Measurements from ENCODE around the gene DHX8. TPM values are rescaled to one million over a fixed set of nuclear protein-coding genes. Genes with fewer than 3 reads are reported as not detected.
A peak's percentile ranks its signal among the peaks of the same experiment; 100 is the strongest.

DHX8 gene
- total and polyA plus RNA-seq, 10 of the 15 experiments (the other 5 are each of a cell fraction or from before 2014, with no cell fraction given), result 27.6 to 50.4 (median 35.7) TPM

DNA sequence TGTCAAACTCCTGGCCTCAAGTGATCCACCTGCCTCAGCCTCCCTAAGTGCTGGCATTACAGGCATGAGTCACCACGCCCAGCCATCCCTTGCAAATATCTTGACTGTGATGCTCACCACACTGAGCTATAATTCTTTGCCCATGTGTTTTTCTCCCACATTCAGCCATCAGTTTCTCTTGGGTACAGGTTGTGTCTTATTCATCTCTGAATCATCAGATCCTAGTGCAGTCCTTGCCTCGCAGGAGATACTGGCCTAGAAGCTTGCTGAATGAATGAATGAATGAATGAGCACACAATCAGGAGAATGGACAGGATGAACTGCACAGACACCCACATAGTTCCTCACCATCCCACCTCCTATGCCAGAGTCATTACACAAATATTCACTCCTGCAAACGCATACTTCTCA lies 86.7 kb downstream of the DHX8 start:
- ChIA-PET CTCF (interaction anchor here (0.7 to 1.5 kb wide), 3 partner anchors 51 to 103 kb away, joined by 3 to 7 read pairs (median 4); partner anchors contain the start of gene DHX8), SMC1A (ENCODE audit: uncharacterized antibody, unreplicated experiment) (interaction anchor here (0.8 to 1.2 kb wide), 4 partner anchors 23 to 121 kb away, joined by 3 to 5 read pairs (median 3); no protein-coding TSS in a partner anchor), RAD21 (ENCODE audit: unreplicated experiment) (interaction anchor here (0.8 kb wide), 1 partner anchor 103 kb away, joined by 3 read pairs; no protein-coding TSS in a partner anchor), POLR2A (interaction anchor here (0.5 to 1.1 kb wide), 3 partner anchors 24 to 198 kb away, joined by 3 read pairs; partner anchors contain the start of gene ETV4)
- no peak overlapping the region for H3K9ac ChIP-seq (ENCODE audit: control insufficient read depth, insufficient read depth, low read length)
- H3K4me1 ChIP-seq (ENCODE audit: control insufficient read depth, insufficient read depth, low read length), result no peaks in the 10 kb centered on the region; the same call in 1 of the 2 replicates
- TF ChIP-seq GABPA (IDR thresholded peaks at IDR 0.05; ENCODE audit: low read depth) (no peak), ZNF24 (IDR thresholded peaks at IDR 0.05) (peak; percentile 48; the same call in 1 of the 2 replicates)
- H4K20me1 ChIP-seq (ENCODE audit: control insufficient read depth, insufficient read depth), result no peaks in the 10 kb centered on the region; the same call in 1 of the 2 replicates
- no peak overlapping the region for H3K27ac ChIP-seq (ENCODE audit: control insufficient read depth, insufficient read depth)
- in situ Hi-C loops (cut with MboI) (no loop called here), intact Hi-C loops (cut with micrococcal nuclease; ENCODE audit: unreplicated experiment) (no loop called here)
- 44% methylated on average over 3 of the region's 3 CpGs for WGBS (ENCODE audit: insufficient coverage, insufficient replicate concordance, low lambda C conversion rate, missing lambda C conversion rate)
- H3K4me2 ChIP-seq (ENCODE audit: control insufficient read depth, insufficient read depth), result no peak overlapping the region
- no peaks in the 10 kb centered on the region for H3K36me3 ChIP-seq (ENCODE audit: control insufficient read depth in 2 of 2, insufficient read depth in 2 of 2, low read length in 1 of 2)
- no peaks in the 10 kb centered on the region for H3K27me3 ChIP-seq (replicated peaks in 1 of 2; ENCODE audit: control insufficient read depth in 2 of 2, insufficient read depth in 2 of 2, low read length in 1 of 2)
- ATAC-seq, result no peak
- no peak overlapping the region for H3K4me3 ChIP-seq
- BruUV-seq (replicated peaks), result no TSS peak
- no peak for DNase-seq (ENCODE audit: low read depth, low spot score)
- H3K79me2 ChIP-seq (ENCODE audit: control insufficient read depth, insufficient read depth, low read length), result no peaks in the 10 kb centered on the region
- H3K9me3 ChIP-seq (replicated peaks; ENCODE audit: control insufficient read depth, insufficient read depth, low read length), result no peaks in the 10 kb centered on the region
- no peak overlapping the region for H2AFZ ChIP-seq (ENCODE audit: control insufficient read depth, low read depth, low read length)
- FAIRE-seq, result no peak

DNA sequence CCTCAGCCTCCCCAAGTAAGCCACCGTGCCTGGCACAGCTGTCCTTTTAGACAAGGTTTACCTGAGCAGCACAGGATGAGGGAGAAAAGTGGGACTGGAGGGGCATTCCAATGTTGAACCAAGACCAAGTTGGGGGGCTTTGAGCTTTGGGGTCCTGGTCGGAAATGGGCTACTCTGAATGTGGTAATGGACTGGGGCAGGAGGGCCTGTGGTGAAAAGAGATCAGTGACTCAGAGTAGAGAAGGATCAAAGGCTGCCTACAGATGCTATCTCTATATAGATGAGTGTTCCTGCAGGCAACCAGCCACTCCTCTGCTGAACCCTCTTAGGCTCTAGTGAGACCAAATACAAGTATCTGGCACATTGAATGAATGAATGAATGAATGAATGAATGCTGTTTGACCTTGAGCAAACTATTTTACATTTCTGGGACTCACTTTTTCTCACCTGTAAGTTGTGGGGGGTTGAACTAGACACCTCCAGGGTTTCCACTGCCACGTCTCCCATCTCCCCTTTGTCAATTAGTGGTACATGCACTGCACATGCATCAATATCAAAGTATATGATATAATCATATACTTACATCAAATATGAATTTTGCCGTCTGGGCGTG lies 88.7 kb downstream of the DHX8 start:
- TF ChIP-seq NFYA (IDR thresholded peaks at IDR 0.05; ENCODE audit: borderline replicate concordance, low read depth, low read length), result no peak
- TF ChIP-seq ZNF24 (IDR thresholded peaks at IDR 0.05), result peak; percentile 93
- RAD21 ChIA-PET (ENCODE audit: unreplicated experiment), result interaction anchor here (1.0 to 8.6 kb wide), 7 partner anchors 26 to 187 kb away, joined by 4 to 334 read pairs (median 20); partner anchors contain the start of genes DHX8 and ETV4
- no TSS peak for BruUV-seq (replicated peaks)

More for the DNA sequence above, 88.7 kb downstream of the DHX8 start:
- FAIRE-seq (no peak), DNase-seq (ENCODE audit: low read depth, low spot score) (no peak), ATAC-seq (peak; percentile 31; the same call in 1 of the 3 replicates)
- Histone ChIP-seq H4K20me1 (ENCODE audit: control insufficient read depth, insufficient read depth) (no peaks in the 10 kb centered on the region; the same call in 1 of the 2 replicates), H3K4me3 (no peak overlapping the region), H2AFZ (ENCODE audit: control insufficient read depth, low read depth, low read length) (no peak overlapping the region), H3K27me3 (replicated peaks in 1 of 2; ENCODE audit: control insufficient read depth in 2 of 2, insufficient read depth in 2 of 2, low read length in 1 of 2) (no peaks in the 10 kb centered on the region), H3K9ac (ENCODE audit: control insufficient read depth, insufficient read depth, low read length) (no peak overlapping the region), H3K9me3 (replicated peaks; ENCODE audit: control insufficient read depth, insufficient read depth, low read length) (no peaks in the 10 kb centered on the region), H3K36me3 (ENCODE audit: control insufficient read depth in 2 of 2, insufficient read depth in 2 of 2, low read length in 1 of 2) (no peaks in the 10 kb centered on the region), H3K4me1 (ENCODE audit: control insufficient read depth, insufficient read depth, low read length) (no peaks in the 10 kb centered on the region; the same call in 1 of the 2 replicates), H3K4me2 (ENCODE audit: control insufficient read depth, insufficient read depth) (no peak overlapping the region), H3K79me2 (ENCODE audit: control insufficient read depth, insufficient read depth, low read length) (no peaks in the 10 kb centered on the region), H3K27ac (ENCODE audit: control insufficient read depth, insufficient read depth) (no peak overlapping the region)
- CTCF ChIA-PET, result interaction anchor here (0.8 to 7.6 kb wide), 8 partner anchors 10 to 190 kb away, joined by 3 to 134 read pairs (median 24); partner anchors contain the start of genes DHX8 and SOST
- intact Hi-C loops (cut with micrococcal nuclease; ENCODE audit: unreplicated experiment), result no loop called here
- in situ Hi-C loops (cut with MboI), result no loop called here
- POLR2A ChIA-PET, result interaction anchor here (1.0 kb wide), 1 partner anchor 11 kb away, joined by 6 read pairs; no protein-coding TSS in a partner anchor
- SMC1A ChIA-PET (ENCODE audit: uncharacterized antibody, unreplicated experiment), result interaction anchor here (1.1 to 9.3 kb wide), 5 partner anchors 26 to 91 kb away, joined by 3 to 118 read pairs (median 14); partner anchors contain the start of genes DHX8 and ETV4
- WGBS (ENCODE audit: insufficient coverage, insufficient replicate concordance, low lambda C conversion rate, missing lambda C conversion rate), result 14% methylated on average over 5 of the region's 5 CpGs
